ENCODE measurements around the gene GALNT1. TPM values are rescaled to one million over a fixed set of nuclear protein-coding genes. Genes with fewer than 3 reads are reported as not detected.

Gene GALNT1
- total and polyA plus RNA-seq, 2 experiments from 2014 or later: 47.4 to 110 TPM

DNA sequence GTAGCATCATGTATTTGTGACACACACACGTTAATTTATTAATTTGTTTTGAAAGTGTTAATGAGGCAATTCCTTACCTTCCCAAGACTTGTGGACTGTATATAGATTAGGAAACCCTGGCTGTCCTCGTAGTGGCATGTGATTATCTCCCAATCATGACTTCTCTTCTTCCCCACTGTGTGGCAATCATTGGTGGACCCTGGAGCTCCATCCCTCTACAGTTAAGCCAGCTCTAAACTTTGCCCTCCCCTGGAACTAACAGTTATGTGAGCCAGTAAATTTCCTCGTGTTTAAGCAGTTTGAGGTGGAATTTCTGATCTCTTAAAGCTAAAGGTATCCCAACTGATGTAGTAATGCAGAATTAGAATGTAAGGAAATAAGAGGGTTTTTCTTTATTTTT lies 22.0 kb downstream of the GALNT1 start:
- no peaks in the 10 kb centered on the region for H3K36me3 ChIP-seq
- H3K27me3 ChIP-seq: no peaks in the 10 kb centered on the region
- DNase-seq (ENCODE audit: low read depth in 1 of 2, low spot score in 1 of 2): no peak
- H3K27ac ChIP-seq: no peak overlapping the region
- H3K4me1 ChIP-seq (ENCODE audit: low read depth): peaks cover under 1% of the 10 kb centered on the region
- H3K9me3 ChIP-seq (ENCODE audit: low read depth): no peaks in the 10 kb centered on the region
- TF ChIP-seq, protein P1, sequence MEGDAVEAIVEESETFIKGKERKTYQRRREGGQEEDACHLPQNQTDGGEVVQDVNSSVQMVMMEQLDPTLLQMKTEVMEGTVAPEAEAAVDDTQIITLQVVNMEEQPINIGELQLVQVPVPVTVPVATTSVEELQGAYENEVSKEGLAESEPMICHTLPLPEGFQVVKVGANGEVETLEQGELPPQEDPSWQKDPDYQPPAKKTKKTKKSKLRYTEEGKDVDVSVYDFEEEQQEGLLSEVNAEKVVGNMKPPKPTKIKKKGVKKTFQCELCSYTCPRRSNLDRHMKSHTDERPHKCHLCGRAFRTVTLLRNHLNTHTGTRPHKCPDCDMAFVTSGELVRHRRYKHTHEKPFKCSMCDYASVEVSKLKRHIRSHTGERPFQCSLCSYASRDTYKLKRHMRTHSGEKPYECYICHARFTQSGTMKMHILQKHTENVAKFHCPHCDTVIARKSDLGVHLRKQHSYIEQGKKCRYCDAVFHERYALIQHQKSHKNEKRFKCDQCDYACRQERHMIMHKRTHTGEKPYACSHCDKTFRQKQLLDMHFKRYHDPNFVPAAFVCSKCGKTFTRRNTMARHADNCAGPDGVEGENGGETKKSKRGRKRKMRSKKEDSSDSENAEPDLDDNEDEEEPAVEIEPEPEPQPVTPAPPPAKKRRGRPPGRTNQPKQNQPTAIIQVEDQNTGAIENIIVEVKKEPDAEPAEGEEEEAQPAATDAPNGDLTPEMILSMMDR (IDR thresholded peaks at IDR 0.05; ENCODE audit: low read depth, low read length): no peak
- no peak overlapping the region for H3K4me3 ChIP-seq

DNA sequence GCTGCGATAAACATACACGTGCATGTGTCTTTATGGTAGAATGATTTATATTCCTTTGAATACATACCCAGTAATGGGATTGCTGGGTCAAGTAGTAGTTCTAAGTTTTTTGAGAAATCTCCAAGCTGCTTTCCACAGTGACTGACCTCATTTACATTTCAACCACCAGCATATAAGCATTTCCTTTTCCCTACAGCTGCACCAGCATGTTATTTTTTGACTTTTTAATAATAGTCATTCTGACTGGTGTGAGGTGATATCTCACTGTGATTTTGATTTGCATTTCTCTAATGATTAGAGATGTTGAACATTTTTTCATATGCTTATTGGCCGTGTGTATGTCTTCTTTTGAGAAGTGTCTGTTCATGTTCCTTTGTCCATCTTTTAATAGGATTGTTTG lies 22.8 kb downstream of the GALNT1 start:
- TF ChIP-seq, protein P1 (IDR thresholded peaks at IDR 0.05; ENCODE audit: low read depth, low read length): no peak
- Histone ChIP-seq H3K27me3 (no peaks in the 10 kb centered on the region), H3K36me3 (no peaks in the 10 kb centered on the region), H3K4me3 (no peak overlapping the region), H3K27ac (no peak overlapping the region), H3K4me1 (ENCODE audit: low read depth) (peaks cover 8% of the 10 kb centered on the region), H3K9me3 (ENCODE audit: low read depth) (no peaks in the 10 kb centered on the region)
- DNase-seq (ENCODE audit: low read depth in 1 of 2, low spot score in 1 of 2): no peak

DNA sequence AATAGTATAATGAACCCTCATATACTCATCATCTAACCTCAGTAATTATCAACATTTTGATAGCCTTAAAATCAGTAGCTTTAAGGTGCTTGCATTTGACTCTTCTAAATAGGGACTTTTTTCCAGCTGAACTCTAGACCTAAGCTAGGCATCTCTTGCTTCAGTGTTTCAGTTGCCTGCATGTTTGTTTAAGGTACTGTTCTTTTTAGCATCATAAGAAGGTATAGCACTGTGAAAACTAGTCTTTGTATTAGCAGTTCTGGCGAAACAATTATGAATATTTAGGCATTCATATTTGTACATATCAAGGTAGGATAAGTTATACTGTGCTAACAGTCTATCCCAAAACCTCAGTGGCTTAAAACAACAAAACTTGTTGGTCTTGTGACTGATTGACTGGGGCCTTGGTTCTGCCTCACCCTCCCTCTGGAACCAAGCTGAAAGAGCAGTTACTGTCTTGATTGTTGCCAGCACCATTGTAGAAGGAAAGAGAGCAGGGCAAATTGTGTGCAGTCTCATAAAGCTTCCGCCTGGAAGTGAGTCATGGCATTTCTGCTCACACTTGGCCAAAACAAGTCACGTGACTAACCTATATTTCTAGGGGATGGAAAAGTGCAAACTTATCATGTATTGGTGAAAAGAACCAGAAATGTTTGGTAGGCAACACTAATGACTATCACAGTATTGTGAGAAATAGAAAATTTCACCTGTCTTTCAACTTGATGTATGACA lies 24.3 kb downstream of the GALNT1 start:
- Histone ChIP-seq H3K36me3 (no peaks in the 10 kb centered on the region), H3K9me3 (ENCODE audit: low read depth) (no peaks in the 10 kb centered on the region), H3K4me3 (no peak overlapping the region), H3K4me1 (ENCODE audit: low read depth) (peaks cover 21% of the 10 kb centered on the region), H3K27ac (no peak overlapping the region), H3K27me3 (no peaks in the 10 kb centered on the region)
- TF ChIP-seq, protein P1 (IDR thresholded peaks at IDR 0.05; ENCODE audit: low read depth, low read length): no peak
- DNase-seq (ENCODE audit: low read depth in 1 of 2, low spot score in 1 of 2): peak in 1 of 2 donors; percentile 45

DNA sequence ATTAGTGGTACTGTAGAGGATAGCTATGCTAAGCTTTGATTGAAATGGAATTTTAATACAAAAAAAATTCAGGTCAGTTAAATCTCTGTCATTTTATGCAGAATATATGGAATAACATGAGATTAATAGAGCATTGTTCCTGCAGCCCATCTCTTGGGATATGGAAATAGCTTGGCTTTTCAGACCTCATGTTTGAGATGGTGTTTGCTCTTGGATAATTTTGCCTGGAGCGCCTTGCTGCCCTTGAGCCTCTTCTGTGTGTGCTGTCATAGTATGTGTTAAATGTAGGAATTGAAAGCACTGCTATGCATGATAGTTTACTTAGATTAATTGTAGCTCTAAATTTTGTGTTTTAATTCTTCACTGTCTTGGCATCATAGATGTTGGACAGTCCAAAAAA lies 27.7 kb downstream of the GALNT1 start:
- Histone ChIP-seq H3K4me3 (no peak overlapping the region), H3K9me3 (ENCODE audit: low read depth) (no peaks in the 10 kb centered on the region), H3K36me3 (no peaks in the 10 kb centered on the region), H3K4me1 (ENCODE audit: low read depth) (peaks cover 41% of the 10 kb centered on the region), H3K27me3 (no peaks in the 10 kb centered on the region), H3K27ac (peak overlapping the region; percentile 1)
- TF ChIP-seq, protein P1 (IDR thresholded peaks at IDR 0.05; ENCODE audit: low read depth, low read length): no peak
- no peak for DNase-seq (ENCODE audit: low read depth in 1 of 2, low spot score in 1 of 2)

DNA sequence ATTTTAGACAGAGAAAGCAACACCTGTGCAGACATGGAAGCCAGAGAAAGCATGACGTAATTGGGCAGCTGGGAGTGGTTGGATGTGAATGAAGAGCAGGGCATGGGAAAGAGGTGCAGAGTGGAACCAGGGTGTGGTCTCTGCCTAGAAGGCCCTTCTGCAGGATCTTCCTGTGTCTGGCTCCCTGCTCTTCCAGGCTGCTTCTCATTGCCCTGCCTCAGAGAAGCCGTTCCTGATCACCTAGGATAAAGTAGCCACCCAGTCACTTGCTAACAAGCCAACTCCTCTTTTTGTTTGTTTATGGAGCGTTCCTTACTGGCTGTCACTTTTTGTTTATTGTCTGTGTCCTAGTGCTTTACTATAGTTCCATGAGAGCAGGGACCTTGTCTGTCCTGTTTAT lies 28.5 kb downstream of the GALNT1 start:
- H3K36me3 ChIP-seq: no peaks in the 10 kb centered on the region
- no peak overlapping the region for H3K27ac ChIP-seq
- no peaks in the 10 kb centered on the region for H3K9me3 ChIP-seq (ENCODE audit: low read depth)
- H3K4me1 ChIP-seq (ENCODE audit: low read depth): peaks cover 41% of the 10 kb centered on the region
- no peaks in the 10 kb centered on the region for H3K27me3 ChIP-seq
- H3K4me3 ChIP-seq: no peak overlapping the region
- TF ChIP-seq, protein P1 (IDR thresholded peaks at IDR 0.05; ENCODE audit: low read depth, low read length): no peak
- no peak for DNase-seq (ENCODE audit: low read depth in 1 of 2, low spot score in 1 of 2)

Measured in cardiac muscle cell (in vitro differentiated cells and primary cell).